GM21423 (cell line): Measurements from ENCODE around the gene CIT.

Experiments
- ATAC-seq: cut with Tn5 transposase; IDR thresholded peaks from one replicate; pipeline ENCODE4 v1.9.1; 2021; ENCODE audit warnings: mild to moderate bottlenecking, moderate library complexity; ENCODE audit not compliant: unreplicated experiment

The CIT gene

DNA sequence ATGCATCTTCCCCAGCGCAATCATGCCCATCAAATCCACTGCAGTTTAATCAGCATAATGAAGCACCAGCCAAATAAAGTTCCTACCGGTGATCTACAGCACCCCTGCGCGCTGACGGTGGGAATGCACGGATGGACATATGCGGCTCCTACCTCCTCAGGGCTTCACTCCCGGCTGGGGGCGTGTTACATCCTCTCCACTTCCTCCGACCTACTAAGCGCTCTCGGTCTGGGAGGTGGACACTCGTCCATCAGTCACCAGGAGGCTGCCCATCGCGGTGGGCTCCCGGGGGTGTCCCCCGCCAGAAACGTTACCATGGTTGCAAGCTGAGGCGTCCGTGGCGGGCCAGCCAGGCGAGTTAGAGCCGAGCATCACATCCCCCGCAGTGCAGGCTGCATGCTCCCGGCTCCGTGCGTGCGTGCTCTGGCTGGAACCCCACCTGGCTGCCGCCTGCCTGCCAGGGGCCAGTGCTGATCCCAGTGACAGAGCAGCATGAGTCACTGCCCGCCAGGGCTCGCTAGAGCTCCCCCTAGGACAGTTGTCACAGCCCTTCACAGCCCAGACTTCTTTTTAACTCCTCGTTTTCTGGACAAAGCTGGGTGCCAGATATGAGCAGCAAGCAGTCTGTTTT lies 73.0 kb downstream of the CIT start:
- ATAC-seq, result no peak

DNA sequence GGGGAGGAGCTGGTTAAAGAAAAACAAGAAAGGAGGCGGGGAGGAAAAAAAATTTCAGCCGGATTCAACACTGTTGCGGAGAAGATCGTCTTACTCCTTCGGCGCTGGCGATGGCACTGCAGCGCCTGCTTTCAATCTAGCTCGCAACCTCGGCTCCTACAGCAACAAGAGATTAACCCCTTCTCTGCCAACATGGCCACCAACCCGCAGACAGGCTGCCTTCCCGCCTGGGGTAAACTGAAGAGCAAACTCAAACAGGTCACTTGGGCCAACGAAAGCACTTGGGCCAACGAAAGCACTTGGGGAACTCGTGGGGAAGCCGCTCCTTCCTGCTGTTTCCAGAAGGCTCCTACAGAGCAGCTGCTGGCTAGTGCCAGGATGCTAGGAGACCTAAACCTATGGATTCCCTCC lies 73.7 kb downstream of the CIT start:
- ATAC-seq, result no peak

GRCh38 chr12:119802472-119802871 lies 74.6 kb downstream of the CIT start:
- ATAC-seq, result no peak

- no peak for ATAC-seq
These were observed 80.0 kb downstream of the CIT start for GRCh38 chr12:119797090-119797489.

DNA sequence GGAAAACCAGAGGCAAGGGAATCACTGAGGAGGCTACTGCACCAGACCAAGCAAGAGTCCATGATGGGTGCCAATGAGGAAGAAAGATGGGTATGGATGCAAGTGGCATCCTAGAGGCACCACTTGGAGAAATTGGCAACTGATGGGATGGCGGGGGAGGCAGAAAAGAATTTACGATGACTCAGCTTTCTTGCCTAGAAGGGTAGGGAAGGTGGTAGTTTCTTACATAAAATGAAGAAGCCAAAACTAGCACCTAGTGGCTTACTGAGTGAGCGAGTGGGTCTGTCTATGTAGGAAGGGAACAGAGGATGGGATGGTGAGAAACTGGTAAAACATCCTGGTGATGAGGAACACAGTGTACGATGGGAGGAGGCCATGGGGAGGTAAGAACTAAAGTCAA lies 80.8 kb downstream of the CIT start:
- ATAC-seq, result no peak

GRCh38 chr12:119791453-119791852 lies 85.7 kb downstream of the CIT start:
- ATAC-seq, result no peak

- no peak for ATAC-seq
These were observed 88.3 kb downstream of the CIT start for GRCh38 chr12:119788786-119789185.

GRCh38 chr12:119786539-119786938 lies 90.6 kb downstream of the CIT start:
- no peak for ATAC-seq

- ATAC-seq, result no peak
These were observed 92.4 kb downstream of the CIT start for GRCh38 chr12:119784673-119785072.

DNA sequence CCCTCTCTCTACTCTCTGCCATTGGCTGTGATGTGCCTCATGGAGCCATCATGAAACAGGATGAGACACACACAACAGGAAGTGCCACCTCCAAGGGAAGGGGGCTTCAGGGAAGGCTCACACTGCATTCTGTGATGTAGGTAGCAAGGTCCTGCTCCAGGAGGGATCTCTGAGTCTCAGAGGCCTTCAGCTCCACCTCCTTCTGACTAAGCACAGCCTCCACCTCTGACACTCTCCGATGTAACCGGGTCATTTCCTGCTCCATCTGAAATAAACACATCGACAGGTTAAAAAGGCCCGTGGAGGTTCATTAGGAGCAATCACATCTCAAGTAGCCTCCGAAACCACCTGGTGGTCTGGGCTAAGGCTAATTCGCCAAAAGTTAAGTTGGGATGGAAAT lies 93.3 kb downstream of the CIT start:
- no peak for ATAC-seq

DNA sequence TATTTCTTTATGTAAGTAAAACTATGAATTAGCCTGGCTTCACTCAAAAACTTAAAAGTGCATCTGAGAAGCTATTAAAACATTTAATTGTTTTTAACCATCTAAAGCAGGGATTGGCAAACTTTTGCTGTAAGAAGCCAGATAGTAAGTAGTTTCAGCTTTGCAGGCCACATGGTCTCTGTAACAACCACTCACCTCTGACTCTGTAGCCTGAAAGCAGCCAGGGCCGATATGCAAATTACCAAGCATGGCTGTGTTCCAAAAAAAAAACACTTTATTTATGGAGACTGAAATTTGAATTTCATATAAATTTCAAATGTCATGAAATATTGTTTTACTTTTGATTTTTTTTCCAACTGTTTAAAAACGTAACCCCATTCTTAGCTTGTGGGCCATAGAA lies 95.3 kb downstream of the CIT start:
- ATAC-seq, result no peak

DNA sequence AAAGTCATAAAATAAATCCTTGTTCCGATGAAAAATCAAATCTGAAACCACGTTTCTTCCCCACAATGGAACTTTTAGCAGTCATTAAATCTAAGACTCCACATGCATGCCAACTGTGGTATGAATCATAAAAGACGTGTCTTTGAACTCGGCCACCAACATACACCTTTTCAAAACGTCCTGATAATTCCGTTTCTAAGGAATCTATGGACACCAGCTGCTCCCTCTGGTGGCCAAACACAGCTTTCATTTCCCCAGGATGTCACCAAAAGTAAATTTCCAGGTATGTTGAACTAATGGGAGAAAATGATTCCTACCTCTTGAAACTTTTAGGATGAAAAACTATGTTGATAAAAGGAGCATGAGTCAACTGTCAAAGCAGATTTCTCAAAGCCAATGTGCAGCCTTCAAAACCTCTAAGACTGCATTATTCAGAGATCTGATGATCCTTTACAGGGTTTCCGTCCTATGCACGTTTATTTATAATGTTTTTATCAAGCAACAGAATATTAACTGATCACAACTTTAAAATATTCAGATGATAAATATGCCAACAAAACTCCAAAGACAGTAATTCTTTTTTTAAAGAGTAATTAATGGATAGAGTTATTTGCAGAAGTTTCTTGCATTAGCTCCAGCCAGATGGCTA lies 96.2 kb downstream of the CIT start:
- no peak for ATAC-seq

- no peak for ATAC-seq
These were observed 101.7 kb downstream of the CIT start for GRCh38 chr12:119775246-119775895.

DNA sequence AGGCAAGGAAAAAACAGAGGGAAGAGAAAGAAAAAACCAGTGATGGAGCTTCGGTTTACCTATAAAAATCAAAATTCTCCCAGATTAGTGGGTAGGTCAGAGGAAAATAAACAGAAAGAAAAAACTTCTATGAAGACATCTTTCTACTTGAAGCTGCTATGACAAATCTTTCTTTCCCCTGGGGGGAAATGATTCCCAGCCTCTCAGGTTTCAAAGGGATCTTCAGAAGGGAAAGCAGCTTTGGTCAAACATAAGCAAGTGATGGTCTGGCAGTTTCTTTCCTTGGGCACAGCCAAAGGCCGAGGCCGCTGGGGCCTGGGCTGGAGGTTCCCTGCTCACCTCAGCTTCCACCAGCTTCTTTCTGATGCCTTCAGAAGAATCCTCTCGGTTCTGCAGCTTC lies 104.7 kb downstream of the CIT start:
- no peak for ATAC-seq

DNA sequence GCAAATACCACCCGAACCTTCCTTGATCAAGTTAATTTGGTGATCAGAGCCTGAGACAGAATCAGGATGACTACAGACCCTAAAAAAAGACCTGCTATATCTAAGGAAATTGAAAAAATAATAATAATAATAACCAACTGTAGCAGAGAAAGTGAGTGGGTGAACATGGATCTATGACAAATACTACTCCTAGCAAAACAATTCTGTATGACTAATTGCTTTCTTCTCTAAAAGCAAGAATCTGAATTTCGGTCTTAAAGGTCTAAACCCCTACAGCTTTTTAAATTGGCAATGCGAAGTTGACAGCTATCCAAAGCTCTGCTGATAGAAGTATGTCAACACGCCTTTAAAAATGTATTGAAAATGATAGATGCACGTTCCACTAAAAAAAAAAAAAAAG lies 107.0 kb downstream of the CIT start:
- no peak for ATAC-seq

GRCh38 chr12:119762619-119763018 lies 114.5 kb downstream of the CIT start:
- no peak for ATAC-seq

DNA sequence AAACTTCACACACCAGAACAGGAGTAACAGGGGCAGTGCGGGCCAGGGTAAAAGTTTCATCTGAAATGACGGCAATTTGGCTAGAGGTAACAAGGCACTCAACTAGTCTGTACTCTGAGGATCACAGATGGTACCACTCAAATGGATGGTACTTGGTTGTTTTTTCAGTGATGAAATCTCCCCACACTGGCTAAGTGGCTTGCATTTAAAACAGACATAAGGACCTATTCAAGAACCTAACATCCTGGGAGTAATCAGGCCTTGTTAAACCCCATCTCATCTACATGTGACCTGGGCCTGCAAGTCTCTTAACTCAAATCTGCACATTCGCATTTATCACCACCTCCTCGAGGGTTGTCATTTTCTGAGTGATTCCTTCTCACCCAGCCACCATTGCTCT lies 118.4 kb downstream of the CIT start:
- ATAC-seq, result no peak

DNA sequence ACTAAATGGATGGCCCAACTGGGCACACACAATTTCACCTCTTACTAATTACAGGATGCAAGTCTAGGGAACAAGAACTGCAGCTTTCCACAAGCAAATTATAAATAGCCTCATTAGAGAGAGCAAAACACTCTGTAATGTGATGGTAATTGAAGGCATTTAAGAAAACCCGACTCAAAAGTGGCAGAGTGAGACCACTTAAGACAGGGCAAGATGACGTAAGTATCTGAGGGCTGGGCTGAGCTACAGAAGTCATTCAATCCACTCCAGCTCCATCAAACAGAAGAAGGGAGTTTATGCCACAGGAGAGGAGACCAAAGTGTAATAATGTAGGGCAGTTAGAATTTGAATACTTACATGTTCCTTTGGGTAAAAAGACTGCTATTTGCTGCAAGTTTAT lies 118.9 kb downstream of the CIT start:
- ATAC-seq, result no peak

DNA sequence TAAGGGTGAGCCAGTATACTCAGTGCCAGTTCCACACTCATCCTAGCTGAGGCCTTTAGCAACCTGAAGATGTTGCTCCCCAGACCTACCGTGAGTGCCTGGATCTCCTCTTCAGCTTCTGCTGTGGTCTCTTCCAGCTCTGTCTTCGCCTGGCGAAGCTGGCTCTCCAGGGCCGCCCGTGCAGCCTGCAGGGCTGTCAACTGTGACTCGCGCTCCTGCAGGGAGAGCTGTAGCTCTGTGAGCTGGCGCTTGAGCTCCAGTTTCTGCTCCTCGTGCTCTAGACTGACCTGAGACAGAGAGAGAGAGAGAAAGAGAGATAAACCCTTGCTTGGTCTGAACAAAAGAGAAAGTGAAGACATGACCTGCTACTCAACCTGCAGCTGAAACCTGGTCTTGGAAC lies 125.2 kb downstream of the CIT start:
- no peak for ATAC-seq

- ATAC-seq, result no peak
These were observed 127.5 kb downstream of the CIT start for GRCh38 chr12:119749666-119750065.

DNA sequence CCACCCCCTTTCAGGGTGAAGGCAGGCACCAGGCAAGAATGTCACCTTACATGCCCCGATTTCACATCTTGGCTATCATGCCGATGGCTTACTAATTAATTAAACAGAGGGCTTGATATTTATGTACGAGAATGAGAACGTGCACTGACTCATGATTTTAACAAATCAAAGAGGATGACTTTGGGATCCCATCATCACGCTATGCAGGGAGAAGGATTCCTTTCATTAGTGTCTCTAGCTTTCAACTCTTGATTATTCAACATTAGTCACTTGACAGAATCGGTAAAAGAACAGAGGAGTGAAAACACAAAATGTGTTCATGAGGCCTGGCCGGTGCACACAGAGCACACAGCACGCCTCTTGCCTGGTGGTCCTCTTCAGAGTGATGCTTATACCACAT lies 128.6 kb downstream of the CIT start:
- ATAC-seq, result no peak

DNA sequence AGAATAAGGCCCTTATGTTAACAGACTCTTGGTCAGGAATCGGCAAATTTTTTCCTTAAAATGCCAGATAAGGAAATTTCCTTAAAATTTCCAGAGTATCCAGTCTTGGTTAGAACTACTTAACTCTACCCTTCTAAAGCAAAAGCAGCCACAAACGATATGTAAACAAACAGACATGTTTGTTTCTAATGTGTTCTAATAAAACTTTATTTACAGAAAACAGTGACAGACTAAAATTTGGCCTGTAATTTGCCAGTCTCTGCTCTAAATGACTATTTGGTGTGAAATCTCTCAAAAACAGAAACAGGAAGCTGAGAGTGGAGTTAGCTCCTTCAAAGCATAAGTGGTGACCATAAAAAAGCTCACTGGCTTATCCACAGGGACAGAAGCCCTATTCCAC lies 131.0 kb downstream of the CIT start:
- no peak for ATAC-seq
